Effector CD8-positive, alpha-beta T cell (primary cell): ENCODE measurements around the gene MIEN1.
"Not testable (repeated sequence)": the region's sequence is repeated elsewhere in the genome, so short reads cannot be mapped to it uniquely, and the experiment has no call there.

Experiments
- DNase-seq: peaks from one replicate; lab custom pipeline; 2025; lab: John Stamatoyannopoulos, UW

MIEN1 gene

GRCh38 chr17:39699157-39699817, 31.0 kb downstream of the MIEN1 start:
- not testable (repeated sequence) for DNase-seq

GRCh38 chr17:39697961-39698360, 32.4 kb downstream of the MIEN1 start:
- DNase-seq, result no peak

GRCh38 chr17:39696731-39697130, 33.6 kb downstream of the MIEN1 start:
- no peak for DNase-seq

GRCh38 chr17:39695089-39695474, 35.2 kb downstream of the MIEN1 start:
- DNase-seq, result no peak

- DNase-seq, result no peak
These were observed 35.7 kb downstream of the MIEN1 start for GRCh38 chr17:39694593-39694992.

- no peak for DNase-seq
These were observed 41.4 kb downstream of the MIEN1 start for GRCh38 chr17:39688945-39689344.

GRCh38 chr17:39688475-39688835, 41.9 kb downstream of the MIEN1 start:
- DNase-seq, result no peak

- peak; percentile 73 for DNase-seq
These were observed 42.5 kb downstream of the MIEN1 start, which contains the start of gene PGAP3 for GRCh38 chr17:39687546-39688474. TSS of gene PGAP3 (minus strand) at chr17:39688057. CDS start at chr17:39688014, 43 bp downstream.

- DNase-seq, result no peak
These were observed 43.2 kb downstream of the MIEN1 start for GRCh38 chr17:39687101-39687545.

GRCh38 chr17:39684369-39685192, 45.8 kb downstream of the MIEN1 start:
- DNase-seq, result no peak

- DNase-seq, result no peak
These were observed 46.9 kb downstream of the MIEN1 start for GRCh38 chr17:39683295-39683939.

- no peak for DNase-seq
These were observed 50.7 kb downstream of the MIEN1 start for GRCh38 chr17:39679521-39680192.
